Left lung (tissue), 10 donors: ENCODE data around the gene KIRREL3. TPM values are rescaled to one million over a fixed set of nuclear protein-coding genes. Genes with fewer than 3 reads are reported as not detected.

Source experiments
- ATAC-seq: fragments of 200-7000 bp; cut with Tn5 transposase; one replicate; pipeline ENCODE4 v1.9.1; 2020; ENCODE audit warnings: moderate library complexity
- DNase-seq, 4 donors: peaks; one replicate each; pipeline ENCODE4 v3.0.0-alpha.2; 2013 to 2020
- H3K27ac ChIP-seq, 2 donors: fragments of 200-600 bp; sonication (generic) in 1 of 2; one replicate each; pipeline versions ENCODE4 v1.5.0 to v1.8.0; 2020 to 2021
- H3K27me3 ChIP-seq, 2 donors: fragments of 200-600 bp; sonication (generic) in 1 of 2; one replicate each; pipeline versions ENCODE4 v1.5.0 to v1.8.0; 2020 to 2021
- H3K36me3 ChIP-seq, 2 donors: fragments of 200-600 bp; sonication (generic) in 1 of 2; one replicate each; pipeline versions ENCODE4 v1.5.0 to v1.8.0; 2020 to 2021
- H3K4me1 ChIP-seq, 2 donors: fragments of 200-600 bp; one replicate each; pipeline ENCODE4 v1.8.0; 2021
- H3K4me3 ChIP-seq, 2 donors: fragments of 200-600 bp; sonication (generic) in 1 of 2; one replicate each; pipeline versions ENCODE4 v1.5.0 to v1.8.0; 2020 to 2021; ENCODE audit warnings: mild to moderate bottlenecking in 1 of 2
- H3K9me3 ChIP-seq, 2 donors: fragments of 200-600 bp; sonication (generic) in 1 of 2; one replicate each; pipeline versions ENCODE4 v1.5.0 to v1.8.0; 2020 to 2021
- CTCF ChIP-seq, 2 donors: fragments of 200-600 bp; sonication (generic) in 1 of 2; IDR thresholded peaks; one replicate each; pipeline versions ENCODE4 v1.5.0 to v1.8.0; 2021; ENCODE audit warnings: antibody characterized with exemption in 2 of 2
- intact Hi-C, 2 donors: fragments of 100-400 bp; cut with DNase I; formaldehyde crosslinking; loops; one replicate each; pipeline versions ENCODE4 v1.11.2 to v1.14.2; 2022
- polyA plus RNA-seq, 6 donors: library from polyadenylated mRNA; unstranded; fragments of 120-200 nt; gene quantifications; one replicate each; pipeline ENCODE4 v1.2.1, GENCODE V29; 2013; ENCODE audit not compliant: insufficient read length in 6 of 6
- total RNA-seq, 2 donors: library from RNA; stranded (reverse); fragmentation: NEBNext Ultra II Directional; extraction: Animal tissue kit (Norgen Biotek cat#: 25700); gene quantifications; one replicate each; pipeline ENCODE4 v1.2.1, GENCODE V29; 2021
- donor health status: DM: no; HTN: yes; CAD: no.
- donor health status: DM: no; HTN: no; CAD: no.

Gene KIRREL3
- total and polyA plus RNA-seq, 8 donors: 1.6 to 2.5 (median 2.0) TPM; not detected in 2

DNA sequence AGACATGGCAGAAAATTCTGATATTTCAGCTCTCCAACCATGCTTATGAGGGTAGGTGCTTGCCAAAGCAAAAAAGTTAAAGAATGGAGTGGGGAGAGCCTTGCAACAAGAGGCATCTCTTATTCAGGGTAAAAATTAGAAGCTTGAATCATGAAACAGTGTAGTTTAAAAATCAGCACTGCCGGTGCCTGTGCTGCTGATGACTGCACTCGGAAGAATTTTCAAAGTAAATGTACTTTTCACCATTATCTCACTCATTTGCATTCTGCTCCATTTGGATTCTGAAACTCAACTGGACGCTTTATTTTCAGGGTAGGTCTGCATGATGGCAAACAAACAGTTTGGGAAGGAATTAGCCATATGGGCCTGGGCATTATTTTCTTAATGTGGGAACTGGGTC lies 126.3 kb downstream of the KIRREL3 start:
- DNase-seq: no peak
- intact Hi-C loops: no loop called here
- H3K36me3 ChIP-seq: no peaks in the 10 kb centered on the region

GRCh38 chr11:126871792-126872191 lies 128.8 kb downstream of the KIRREL3 start:
- no peak for TF ChIP-seq CTCF (IDR thresholded peaks at IDR 0.05)
- intact Hi-C loops: no loop called here
- Histone ChIP-seq H3K4me1 (no peaks in the 10 kb centered on the region), H3K4me3 (no peak overlapping the region), H3K27me3 (no peaks in the 10 kb centered on the region), H3K27ac (no peak overlapping the region), H3K9me3 (no peaks in the 10 kb centered on the region), H3K36me3 (no peaks in the 10 kb centered on the region)
- ATAC-seq (no peak), DNase-seq (no peak)

More for the DNA sequence above, 126.3 kb downstream of the KIRREL3 start:
- no peak for TF ChIP-seq CTCF (IDR thresholded peaks at IDR 0.05)
- Histone ChIP-seq H3K27ac (no peak overlapping the region), H3K27me3 (no peaks in the 10 kb centered on the region), H3K9me3 (no peaks in the 10 kb centered on the region), H3K4me3 (no peak overlapping the region), H3K4me1 (no peaks in the 10 kb centered on the region)
- no peak for ATAC-seq

DNA sequence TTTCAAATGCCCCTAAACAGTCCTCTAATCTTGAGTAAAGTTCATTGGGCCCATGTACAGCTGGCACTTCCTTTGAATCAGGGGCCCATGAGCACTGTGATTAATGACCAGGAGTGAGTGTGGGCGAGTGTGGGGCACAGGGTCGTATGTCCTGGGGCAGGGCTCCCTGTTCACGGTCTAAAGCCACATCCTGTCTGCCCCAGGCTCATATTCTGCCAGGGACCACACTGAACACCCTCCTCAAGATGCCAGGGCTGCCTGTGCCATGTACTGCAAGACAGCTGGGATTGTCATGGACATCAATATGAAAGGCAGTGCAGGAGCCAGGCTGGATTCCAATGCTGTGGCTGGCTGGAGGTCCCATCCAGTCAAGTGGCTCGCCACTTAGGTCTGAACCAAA lies 130.5 kb downstream of the KIRREL3 start:
- no peak for DNase-seq
- H3K4me3 ChIP-seq: no peak overlapping the region
- H3K36me3 ChIP-seq: no peaks in the 10 kb centered on the region
- H3K4me1 ChIP-seq: no peaks in the 10 kb centered on the region
- no peaks in the 10 kb centered on the region for H3K27me3 ChIP-seq
- no peaks in the 10 kb centered on the region for H3K9me3 ChIP-seq
- no peak overlapping the region for H3K27ac ChIP-seq
- no peak for TF ChIP-seq CTCF (IDR thresholded peaks at IDR 0.05)
- intact Hi-C loops: no loop called here
- no peak for ATAC-seq

- H3K36me3 ChIP-seq: no peaks in the 10 kb centered on the region
- no peak for TF ChIP-seq CTCF (IDR thresholded peaks at IDR 0.05)
- no peaks in the 10 kb centered on the region for H3K27me3 ChIP-seq
- intact Hi-C loops: no loop called here
- H3K4me3 ChIP-seq: no peak overlapping the region
- DNase-seq: no peak
- no peak overlapping the region for H3K27ac ChIP-seq
- ATAC-seq: no peak
- no peaks in the 10 kb centered on the region for H3K4me1 ChIP-seq
- H3K9me3 ChIP-seq: no peaks in the 10 kb centered on the region
Observed at GRCh38 chr11:126868741-126869140, 131.8 kb downstream of the KIRREL3 start.

DNA sequence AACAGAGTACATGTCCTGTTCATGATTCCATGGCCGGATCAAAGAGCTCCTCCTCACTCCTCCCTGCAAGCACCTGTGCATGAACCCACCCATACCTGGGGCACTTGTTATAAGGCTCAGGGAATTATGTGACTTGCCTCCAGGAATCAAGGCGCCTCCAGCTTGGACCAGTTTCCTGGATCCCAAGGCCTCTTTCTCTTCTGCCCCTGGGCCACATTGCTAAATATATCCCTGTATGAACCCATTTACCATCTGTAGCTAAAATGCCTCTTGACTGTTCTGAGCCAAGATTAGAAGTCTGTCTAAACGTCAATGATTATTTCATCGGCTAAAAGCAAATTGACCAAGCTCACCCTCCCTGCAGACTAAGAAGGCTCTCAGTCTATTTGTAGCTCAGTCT lies 135.6 kb downstream of the KIRREL3 start:
- Histone ChIP-seq H3K27ac (no peak overlapping the region), H3K27me3 (no peaks in the 10 kb centered on the region), H3K9me3 (no peaks in the 10 kb centered on the region), H3K4me3 (no peak overlapping the region), H3K36me3 (no peaks in the 10 kb centered on the region), H3K4me1 (no peaks in the 10 kb centered on the region)
- DNase-seq (no peak), ATAC-seq (no peak)
- TF ChIP-seq CTCF (IDR thresholded peaks at IDR 0.05): no peak
- intact Hi-C loops: no loop called here
